LNCaP clone FGC (cell line): Measurements from ENCODE around the gene ATP2B2.

Source experiments
- DNase-seq: peaks from one replicate; pipeline ENCODE4 v3.0.0-alpha.2; 2011; ENCODE audit warnings: low read depth
- H3K4me3 ChIP-seq: 2 replicates; pipeline ENCODE4 v1.5.1; 2011; ENCODE audit warnings: mild to moderate bottlenecking, low read depth, low read length, control low read depth
- CTCF ChIP-seq: IDR thresholded peaks from 2 replicates; pipeline ENCODE4 v1.5.1; 2012; ENCODE audit warnings: mild to moderate bottlenecking; ENCODE audit not compliant: control insufficient read depth, insufficient read depth; ENCODE audit errors: extremely low read depth

The ATP2B2 gene

GRCh38 chr3:10531031-10531430 lies 25.6 kb upstream of the ATP2B2 start:
- TF ChIP-seq CTCF = no peak

GRCh38 chr3:10530241-10530640 lies 24.9 kb upstream of the ATP2B2 start:
- no peak overlapping the region for H3K4me3 ChIP-seq
- no peak for TF ChIP-seq CTCF
- no peak for DNase-seq

More at GRCh38 chr3:10531031-10531430, 25.6 kb upstream of the ATP2B2 start:
- no peak overlapping the region for H3K4me3 ChIP-seq
- DNase-seq = no peak

GRCh38 chr3:10529809-10530208 lies 24.4 kb upstream of the ATP2B2 start:
- H3K4me3 ChIP-seq = no peak overlapping the region
- DNase-seq = no peak
- no peak for TF ChIP-seq CTCF

- no peak overlapping the region for H3K4me3 ChIP-seq
- no peak for TF ChIP-seq CTCF
- no peak for DNase-seq
Observed at GRCh38 chr3:10528046-10528445, 22.7 kb upstream of the ATP2B2 start.

- TF ChIP-seq CTCF = no peak
Observed at GRCh38 chr3:10527295-10528001, 22.1 kb upstream of the ATP2B2 start.

GRCh38 chr3:10526366-10526765 lies 21.0 kb upstream of the ATP2B2 start:
- no peak overlapping the region for H3K4me3 ChIP-seq
- TF ChIP-seq CTCF = no peak
- no peak for DNase-seq

More at GRCh38 chr3:10527295-10528001, 22.1 kb upstream of the ATP2B2 start:
- H3K4me3 ChIP-seq = no peak overlapping the region
- DNase-seq = no peak

- TF ChIP-seq CTCF = no peak
- peak; percentile 54 for DNase-seq
- no peak overlapping the region for H3K4me3 ChIP-seq
Observed at GRCh38 chr3:10524799-10525301, 19.5 kb upstream of the ATP2B2 start.
